ENCODE measurements around the gene SLC35G3. TPM values are rescaled to one million over a fixed set of nuclear protein-coding genes. Genes with fewer than 3 reads are reported as not detected.

Gene SLC35G3
- total and polyA plus RNA-seq, 2 of the 4 experiments (the other 2 are of a cell fraction), result not detected

GRCh38 chr17:35176897-35177296, 17.3 kb downstream of the SLC35G3 start:
- Histone ChIP-seq H3K56ac (ENCODE audit: extremely low read depth, insufficient read depth, low read length) (no peak overlapping the region), H3K9ac (ENCODE audit: low read depth, low read length) (no peak overlapping the region), H3K36me3 (ENCODE audit: control insufficient read depth, insufficient read depth, low read length) (no peaks in the 10 kb centered on the region), H2AK5ac (ENCODE audit: low read depth, low read length) (no peak overlapping the region), H3K14ac (replicated peaks; ENCODE audit: low read depth, low read length) (no peak overlapping the region), H3K27ac (ENCODE audit: insufficient read depth, low read length) (no peak overlapping the region), H2BK120ac (ENCODE audit: low read depth, low read length) (no peak overlapping the region), H3K4me1 (ENCODE audit: control insufficient read depth, insufficient read depth, low read length) (no peaks in the 10 kb centered on the region), H3K4me3 (ENCODE audit: insufficient read depth, low read depth, low read length) (no peak overlapping the region), H3K4ac (ENCODE audit: low read depth, low read length) (no peak overlapping the region), H4K5ac (ENCODE audit: low read depth, low read length) (no peak overlapping the region), H4K20me1 (ENCODE audit: insufficient read depth, low read length) (no peaks in the 10 kb centered on the region), H2AFZ (replicated peaks; ENCODE audit: low read length, poor library complexity) (no peak overlapping the region), H3K9me3 (ENCODE audit: control insufficient read depth, insufficient read depth, low read length) (no peaks in the 10 kb centered on the region), H2BK5ac (ENCODE audit: low read depth, low read length, poor library complexity, severe bottlenecking) (no peak overlapping the region), H2BK20ac (ENCODE audit: low read depth, low read length) (no peak overlapping the region), H3K9me1 (ENCODE audit: insufficient read depth, low read length) (no peaks in the 10 kb centered on the region), H3K79me1 (ENCODE audit: low read depth in 1 of 2, low read length in 2 of 2) (no peaks in the 10 kb centered on the region), H2AK9ac (replicated peaks; ENCODE audit: low read depth, low read length, poor library complexity) (no peak overlapping the region), H3K23ac (ENCODE audit: low read depth, low read length) (no peak overlapping the region), H3K27me3 (ENCODE audit: control insufficient read depth, insufficient read depth, low read length) (peaks cover 6% of the 10 kb centered on the region), H3K4me2 (ENCODE audit: low read depth, low read length) (no peak overlapping the region), H3K18ac (ENCODE audit: low read depth, low read length) (no peak overlapping the region), H2BK15ac (ENCODE audit: low read depth, low read length) (no peak overlapping the region), H4K8ac (ENCODE audit: low read depth in 2 of 2, low read length in 2 of 2) (no peak overlapping the region), H4K91ac (ENCODE audit: insufficient read depth, low read depth, low read length) (no peak overlapping the region)
- ChIA-PET POLR2A (ENCODE audit: unreplicated experiment) (no interaction called here), CTCF (no interaction called here)
- no TSS peak for BruUV-seq (replicated peaks)
- dilution Hi-C loops (cut with HindIII; ENCODE audit: low sequenced_read_pairs, unreplicated experiment) (loop anchor here (25.0 kb wide), 1 partner anchor 360 kb away; the partner anchor contains the start of gene SLFN12L), in situ Hi-C loops (cut with MboI; ENCODE audit: low sequenced_read_pairs) (no loop called here), intact Hi-C loops (cut with micrococcal nuclease) (loop anchor here (10.0 kb wide), 1 partner anchor 258 kb away; the partner anchor contains the start of gene SLFN12)
- WGBS, 2 experiments (ENCODE audit: extremely low coverage in 2 of 2, insufficient read length in 1 of 2), result 60% methylated on average over 1 of the region's 8 CpGs; no CpG with 5 or more reads in 1 of the 2 experiments
- no peak for ATAC-seq (ENCODE audit: low read depth)
- no peak for TF ChIP-seq RCOR1 (IDR thresholded peaks at IDR 0.05; ENCODE audit: insufficient replicate concordance, low read length)
- no peak for TF ChIP-seq SMC3 (IDR thresholded peaks at IDR 0.05; ENCODE audit: low read depth, low read length)
- TF ChIP-seq NFE2L2 (IDR thresholded peaks at IDR 0.05; ENCODE audit: low read depth, low read length), result no peak
- TF ChIP-seq FOS (IDR thresholded peaks at IDR 0.05; ENCODE audit: low read depth, low read length), result no peak
- TF ChIP-seq CHD1 (IDR thresholded peaks at IDR 0.05; ENCODE audit: low read depth, low read length), result no peak
- TF ChIP-seq RAD21 (IDR thresholded peaks at IDR 0.05; ENCODE audit: low read length), result no peak
- DNase-seq, result no peak
